NCI-H82 treated with DMSO at 0.1 percent for 48 hours (cell line): ENCODE measurements around the gene DNAJC1.
"Not testable (repeated sequence)": the region's sequence is repeated elsewhere in the genome, so short reads cannot be mapped to it uniquely, and the experiment has no call there.

ENCODE experiments used
- DNase-seq: peaks from one replicate; lab custom pipeline; 2025; ENCODE audit not compliant: unreplicated experiment; lab: John Stamatoyannopoulos, UW

The DNAJC1 gene

DNA sequence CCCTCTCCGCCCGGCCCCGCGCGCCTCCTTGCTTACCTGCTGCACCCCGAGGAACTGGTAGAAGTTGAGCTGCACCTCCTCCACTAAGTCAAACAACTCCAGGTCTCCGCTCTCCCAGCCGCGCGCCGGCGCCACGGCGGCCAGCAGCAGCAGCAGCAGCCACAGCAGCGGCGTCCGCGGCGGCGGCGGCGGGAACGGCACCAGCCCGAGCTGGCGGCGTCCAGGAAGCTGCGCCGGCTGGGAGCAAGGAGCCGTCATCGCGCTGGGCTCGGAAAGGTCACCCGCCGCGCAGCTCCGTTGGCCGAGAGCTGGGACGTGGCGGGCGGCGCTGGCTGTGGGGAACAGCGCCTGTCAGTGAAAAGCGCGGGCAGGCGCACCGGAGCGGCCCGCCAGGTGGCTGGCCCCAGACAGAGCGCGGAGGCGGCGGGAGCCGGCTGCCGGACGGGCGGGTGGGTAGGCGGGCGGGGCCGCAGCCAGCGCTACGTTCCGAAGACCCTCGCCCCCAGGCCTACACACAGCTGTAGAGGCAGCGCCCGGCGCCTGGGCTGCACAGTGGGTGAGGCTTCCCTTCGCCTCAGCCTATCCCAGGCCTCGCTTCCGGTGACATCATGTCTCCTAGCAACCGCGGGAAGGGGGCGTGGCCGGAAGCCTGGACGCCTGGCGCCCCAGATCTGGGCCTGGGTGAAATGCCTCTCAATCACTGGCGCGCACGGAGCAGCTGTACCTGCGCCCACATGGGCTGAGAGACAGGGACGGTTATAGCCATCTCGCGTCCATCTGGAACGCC, at the start of gene DNAJC1:
TSS of gene DNAJC1 (minus strand) at position 554 of the 787 bp plus-strand sequence. CDS start at position 258, 296 bp downstream.
- peak; percentile 88 for DNase-seq

- DNase-seq, result no peak
Observed at GRCh38 chr10:22053048-22053447, 49.5 kb upstream of the DNAJC1 start.

GRCh38 chr10:22049635-22050034, 46.1 kb upstream of the DNAJC1 start:
- no peak for DNase-seq

GRCh38 chr10:22047812-22048211, 44.3 kb upstream of the DNAJC1 start:
- no peak for DNase-seq

DNA sequence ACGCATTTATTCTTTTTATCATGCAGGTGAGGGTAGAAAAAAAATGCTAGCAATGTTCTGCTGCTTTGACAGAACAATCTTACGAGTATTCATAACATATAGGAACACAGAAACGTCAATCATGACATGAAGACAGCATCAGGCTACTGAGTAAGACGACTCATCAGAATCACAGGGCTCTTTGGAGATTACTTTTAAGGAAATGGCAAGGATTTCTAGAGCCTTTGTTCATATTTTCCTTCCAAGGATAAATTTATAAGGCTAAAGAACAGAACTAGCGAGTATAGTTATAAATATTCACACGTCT, 39.8 kb upstream of the DNAJC1 start:
- no peak for DNase-seq

DNA sequence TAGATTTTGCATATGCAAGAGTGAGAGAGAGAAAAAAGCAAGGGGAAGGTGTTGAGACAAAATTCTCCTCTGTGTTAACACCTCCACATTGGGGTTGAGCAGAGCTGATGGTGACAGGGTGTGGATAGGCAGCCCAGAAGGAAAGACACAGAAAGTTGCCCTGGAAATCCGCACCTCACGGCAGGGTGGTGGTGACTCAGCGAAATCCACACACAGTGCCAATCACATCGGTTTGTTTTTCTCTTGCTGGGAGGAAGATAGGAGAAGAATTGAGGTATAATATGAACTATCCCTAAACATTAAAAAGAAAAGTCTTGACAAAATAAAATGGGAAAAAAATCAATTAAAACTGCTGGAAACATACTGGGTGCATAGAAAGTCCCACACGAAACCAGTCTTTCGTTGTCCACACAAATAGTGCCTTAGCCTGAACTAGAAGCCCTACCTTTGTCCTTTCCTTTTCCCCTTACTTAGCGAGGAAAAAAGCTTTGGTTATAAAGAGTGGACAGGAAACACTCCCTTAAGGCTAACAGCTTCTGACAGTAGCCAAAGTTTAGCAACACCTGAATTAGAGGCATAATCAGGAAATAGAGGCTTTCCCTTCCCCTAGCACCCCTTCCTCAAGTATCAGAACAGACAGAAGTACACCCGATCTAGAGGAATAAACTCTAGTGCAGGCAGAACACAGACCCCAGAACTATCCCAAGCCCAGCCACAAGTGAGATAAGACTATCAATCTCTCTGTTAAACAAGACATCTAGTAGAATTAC, 39.2 kb upstream of the DNAJC1 start:
- DNase-seq, result no peak

DNA sequence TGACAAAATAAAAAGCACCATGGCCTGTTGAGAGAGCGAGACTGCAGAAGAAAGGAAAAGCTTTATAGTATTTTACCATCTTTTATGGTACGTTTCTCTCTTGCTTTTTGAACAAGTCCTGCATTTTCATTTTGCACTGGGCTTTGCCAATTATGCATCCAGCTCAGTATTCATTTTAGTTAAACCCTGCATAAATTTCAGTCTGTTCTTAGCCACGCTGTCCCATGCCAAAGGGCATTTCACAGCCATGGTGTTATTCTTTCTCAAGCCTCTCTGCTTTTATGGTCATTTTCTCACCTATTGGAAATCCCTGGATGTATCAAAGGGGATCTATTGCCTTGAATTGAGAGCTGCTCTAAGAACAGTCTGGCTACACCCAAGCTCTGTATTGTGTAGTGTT, 30.8 kb upstream of the DNAJC1 start:
- DNase-seq, result no peak

DNA sequence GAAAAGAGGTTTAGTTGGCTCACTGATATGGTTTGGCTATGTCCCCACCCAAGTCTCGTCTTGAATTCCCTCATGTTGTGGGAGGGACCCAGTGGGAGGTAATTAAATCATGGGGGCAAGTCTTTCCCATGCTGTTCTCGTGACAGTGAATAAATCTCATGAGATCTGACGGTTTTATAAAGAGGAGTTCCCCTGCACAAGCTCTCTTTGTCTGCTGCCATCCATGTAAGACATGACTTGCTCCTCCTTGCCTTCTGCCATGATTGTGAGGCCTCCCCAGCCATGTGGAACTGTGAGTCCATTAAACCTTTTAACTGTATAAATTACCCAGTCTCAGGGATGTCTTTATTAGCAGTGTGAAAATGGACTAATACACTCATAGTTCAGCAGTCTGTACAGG, 28.7 kb upstream of the DNAJC1 start:
- not testable (repeated sequence) for DNase-seq

DNA sequence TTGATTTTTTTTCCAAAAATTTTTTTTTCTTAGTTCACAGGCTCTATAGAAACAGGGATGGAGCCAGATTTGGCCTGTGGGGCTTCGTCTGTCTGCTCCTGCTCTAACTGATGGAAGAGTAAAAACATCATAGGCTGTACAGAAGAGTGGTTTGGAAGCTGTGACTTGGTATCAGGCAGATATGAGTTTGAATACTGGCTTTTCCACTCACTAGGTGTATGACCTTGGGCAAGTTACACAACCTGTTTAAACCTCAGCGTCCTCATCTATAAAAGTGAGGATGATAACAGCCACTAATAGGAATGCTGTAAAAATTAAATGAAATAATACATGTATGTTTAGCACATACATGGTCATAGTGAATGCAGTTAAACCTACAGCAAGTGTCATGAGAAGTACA, 26.9 kb upstream of the DNAJC1 start:
- no peak for DNase-seq

- no peak for DNase-seq
Observed at GRCh38 chr10:22029445-22030236, 26.1 kb upstream of the DNAJC1 start.

DNA sequence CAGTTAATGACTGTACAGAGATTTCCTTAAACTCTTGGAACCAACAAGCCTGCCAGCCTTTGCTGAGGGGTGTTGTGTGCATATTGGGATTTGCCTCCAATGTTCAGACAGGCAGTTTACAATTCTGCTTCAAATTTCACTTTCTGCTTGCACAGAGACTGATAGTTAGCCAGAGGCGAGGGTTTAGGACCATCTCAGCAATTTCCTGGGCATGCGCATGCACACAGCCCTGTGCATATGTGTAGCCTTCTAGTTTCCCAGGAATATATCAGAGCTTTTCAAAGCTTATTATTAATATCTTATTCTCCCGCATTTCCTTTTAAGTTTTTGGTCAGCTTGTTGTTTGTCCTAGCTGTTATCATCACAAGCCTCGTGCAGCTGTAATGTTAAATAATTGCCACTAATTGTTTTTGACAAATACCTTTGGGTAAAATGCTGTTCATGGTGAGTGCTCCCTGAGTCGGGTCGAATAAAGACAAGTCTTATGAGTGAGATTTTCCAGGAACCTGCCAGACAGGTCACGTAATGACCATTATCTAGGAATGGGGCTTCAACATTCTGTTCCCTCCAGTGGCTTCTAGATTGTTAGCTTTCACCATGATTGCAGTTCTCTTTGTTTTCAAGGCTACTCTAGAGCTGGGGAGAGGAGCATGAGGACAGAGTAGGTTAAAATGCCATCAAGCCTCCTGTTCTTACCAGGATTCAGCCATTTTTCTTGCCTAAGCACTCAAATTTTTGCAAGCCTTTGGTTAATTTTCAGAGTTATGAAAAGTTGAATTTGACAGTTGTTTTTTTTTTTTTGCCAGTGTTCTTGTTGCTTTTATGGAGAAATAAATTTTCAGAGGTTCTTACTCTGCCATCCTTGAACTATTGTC, 24.1 kb upstream of the DNAJC1 start:
- DNase-seq, result no peak

- no peak for DNase-seq
Observed at GRCh38 chr10:22026287-22026686, 22.8 kb upstream of the DNAJC1 start.

- no peak for DNase-seq
Observed at GRCh38 chr10:22023508-22023907, 20.0 kb upstream of the DNAJC1 start.

- peak; percentile 82 for DNase-seq
Observed at GRCh38 chr10:22022257-22023032, 18.9 kb upstream of the DNAJC1 start.

GRCh38 chr10:22021144-22021543, 17.6 kb upstream of the DNAJC1 start:
- not testable (repeated sequence) for DNase-seq

- no peak for DNase-seq
Observed at GRCh38 chr10:22017283-22018020, 13.9 kb upstream of the DNAJC1 start.

GRCh38 chr10:22016046-22016705, 12.6 kb upstream of the DNAJC1 start:
- DNase-seq, result no peak

- DNase-seq, result no peak
Observed at GRCh38 chr10:22010973-22011408, 7.5 kb upstream of the DNAJC1 start.

- DNase-seq, result no peak
Observed at GRCh38 chr10:22010539-22010938, 7.0 kb upstream of the DNAJC1 start.
